Stimulated activated CD4-positive, alpha-beta T cell treated with anti-CD3 and anti-CD28 coated beads, Interleukin-2, amount 100 ng/mL, for 24 hours (primary cell): ENCODE measurements around the gene KBTBD8.
A peak's percentile ranks its signal among the peaks of the same experiment; 100 is the strongest.

Experiments used
- DNase-seq, 2 donors: peaks; one replicate each; pipeline ENCODE4 v3.0.0-alpha.2; 2020

Gene KBTBD8, protein sequence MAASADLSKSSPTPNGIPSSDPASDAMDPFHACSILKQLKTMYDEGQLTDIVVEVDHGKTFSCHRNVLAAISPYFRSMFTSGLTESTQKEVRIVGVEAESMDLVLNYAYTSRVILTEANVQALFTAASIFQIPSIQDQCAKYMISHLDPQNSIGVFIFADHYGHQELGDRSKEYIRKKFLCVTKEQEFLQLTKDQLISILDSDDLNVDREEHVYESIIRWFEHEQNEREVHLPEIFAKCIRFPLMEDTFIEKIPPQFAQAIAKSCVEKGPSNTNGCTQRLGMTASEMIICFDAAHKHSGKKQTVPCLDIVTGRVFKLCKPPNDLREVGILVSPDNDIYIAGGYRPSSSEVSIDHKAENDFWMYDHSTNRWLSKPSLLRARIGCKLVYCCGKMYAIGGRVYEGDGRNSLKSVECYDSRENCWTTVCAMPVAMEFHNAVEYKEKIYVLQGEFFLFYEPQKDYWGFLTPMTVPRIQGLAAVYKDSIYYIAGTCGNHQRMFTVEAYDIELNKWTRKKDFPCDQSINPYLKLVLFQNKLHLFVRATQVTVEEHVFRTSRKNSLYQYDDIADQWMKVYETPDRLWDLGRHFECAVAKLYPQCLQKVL

GRCh38 chr3:66998113-66998903 lies at the start of gene KBTBD8:
TSS of gene KBTBD8 (plus strand) at chr3:66998307. CDS start at chr3:66998356, 49 bp downstream.
- peak; percentile 93 to 96 for DNase-seq

GRCh38 chr3:66948838-66949237 lies 49.3 kb upstream of the KBTBD8 start:
- no peak for DNase-seq

DNA sequence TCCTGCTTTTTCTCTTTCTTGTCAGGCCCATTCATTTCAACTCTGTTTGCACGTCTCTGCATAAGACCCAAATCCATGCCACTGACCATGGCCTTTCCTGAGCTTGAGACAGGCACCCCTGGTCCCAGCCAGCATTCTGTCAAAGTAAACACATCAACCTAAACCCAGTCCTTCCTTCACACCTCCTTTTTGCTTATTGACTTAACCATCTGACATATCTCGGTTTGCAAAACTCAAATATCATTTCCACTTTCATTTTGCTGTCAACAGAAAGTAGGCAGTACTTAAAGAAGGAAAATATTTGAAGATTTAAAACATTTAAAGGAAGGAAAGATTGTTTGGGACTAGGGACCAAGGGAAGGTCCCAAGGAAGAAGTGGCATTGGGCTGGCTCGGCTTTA lies 48.2 kb upstream of the KBTBD8 start:
- DNase-seq: no peak

DNA sequence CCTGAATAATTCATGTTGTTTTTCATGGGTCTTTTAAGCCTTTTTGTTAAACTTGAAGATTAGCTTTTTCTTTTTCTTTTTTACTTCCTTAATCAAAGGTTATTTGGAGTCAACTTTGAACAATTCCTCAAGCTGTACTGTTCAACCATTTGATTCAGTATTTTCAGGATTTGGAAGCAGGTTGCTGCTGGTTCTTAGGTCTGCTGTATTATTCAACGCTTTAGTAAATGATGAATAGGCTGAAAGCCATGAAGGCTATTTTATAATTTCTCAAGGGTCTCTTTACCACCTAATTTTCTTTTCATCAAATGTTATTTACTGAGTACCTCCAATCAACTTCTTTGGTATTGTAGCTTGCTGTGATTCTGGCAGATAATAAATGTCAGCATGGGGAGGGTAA lies 45.8 kb upstream of the KBTBD8 start:
- DNase-seq: no peak

DNA sequence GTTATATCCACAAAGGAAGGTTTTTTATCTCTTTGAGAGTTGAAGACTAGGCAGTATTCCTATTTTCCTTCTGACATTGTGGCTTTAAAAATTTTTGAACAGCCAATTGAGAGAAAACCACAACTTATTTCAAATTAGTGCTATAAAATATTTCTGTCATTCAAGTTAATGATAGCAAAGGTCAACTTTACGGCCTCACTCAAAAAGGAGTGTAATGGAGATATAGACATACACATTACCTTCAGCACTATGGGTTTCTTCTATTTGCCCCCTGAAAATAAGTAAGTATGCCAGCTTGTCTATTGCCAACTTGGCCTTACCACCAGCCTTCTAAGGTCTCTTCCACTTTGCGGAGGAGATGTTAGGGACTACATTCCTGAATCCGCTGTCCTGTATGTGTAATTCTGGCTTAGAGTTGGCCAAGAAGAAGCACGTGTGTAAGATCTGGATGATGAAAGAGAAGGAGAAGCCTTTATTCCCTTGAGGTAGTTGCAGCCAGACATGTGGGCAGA lies 44.1 kb upstream of the KBTBD8 start:
- no peak for DNase-seq

GRCh38 chr3:66956742-66957141 lies 41.4 kb upstream of the KBTBD8 start:
- DNase-seq: no peak

GRCh38 chr3:66957367-66957766 lies 40.7 kb upstream of the KBTBD8 start:
- no peak for DNase-seq

- DNase-seq: no peak
Measured at GRCh38 chr3:66958067-66958466, 40.0 kb upstream of the KBTBD8 start.

- DNase-seq: no peak
Measured at GRCh38 chr3:66962664-66963063, 35.4 kb upstream of the KBTBD8 start.

GRCh38 chr3:66971245-66971644 lies 26.9 kb upstream of the KBTBD8 start:
- no peak for DNase-seq

- peak; percentile 65 to 70 for DNase-seq
Measured at GRCh38 chr3:66971891-66972551, 26.1 kb upstream of the KBTBD8 start.

- DNase-seq: no peak
Measured at GRCh38 chr3:66980791-66981190, 17.3 kb upstream of the KBTBD8 start.

- DNase-seq: no peak
Measured at GRCh38 chr3:66983101-66983500, 15.0 kb upstream of the KBTBD8 start.

DNA sequence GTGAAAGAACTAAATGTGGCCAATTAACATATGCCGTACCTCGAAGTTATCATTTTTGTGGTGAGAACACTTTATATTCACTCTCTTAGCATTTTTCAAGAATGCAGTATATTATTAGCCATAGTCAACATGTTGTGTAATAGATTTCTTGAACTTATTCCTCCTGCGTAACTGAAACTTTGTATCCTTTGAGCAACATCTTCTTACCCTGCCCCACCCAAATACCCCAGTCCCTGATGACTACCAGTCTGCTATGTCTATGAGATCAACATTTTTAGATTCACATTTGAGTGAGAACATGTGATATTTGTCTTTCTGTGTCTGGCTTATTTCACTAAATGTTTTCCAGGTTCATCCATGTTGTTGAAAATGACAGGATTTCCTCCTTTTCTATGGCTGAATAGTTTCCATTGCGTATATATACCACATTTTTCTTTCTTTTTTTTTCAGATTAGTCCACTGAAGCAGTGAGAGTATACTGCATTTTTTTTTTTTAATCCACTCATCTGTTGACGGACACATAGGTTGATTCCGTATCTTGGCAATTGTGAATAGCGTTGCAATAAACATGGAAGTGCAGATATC lies 12.7 kb upstream of the KBTBD8 start:
- no peak for DNase-seq

DNA sequence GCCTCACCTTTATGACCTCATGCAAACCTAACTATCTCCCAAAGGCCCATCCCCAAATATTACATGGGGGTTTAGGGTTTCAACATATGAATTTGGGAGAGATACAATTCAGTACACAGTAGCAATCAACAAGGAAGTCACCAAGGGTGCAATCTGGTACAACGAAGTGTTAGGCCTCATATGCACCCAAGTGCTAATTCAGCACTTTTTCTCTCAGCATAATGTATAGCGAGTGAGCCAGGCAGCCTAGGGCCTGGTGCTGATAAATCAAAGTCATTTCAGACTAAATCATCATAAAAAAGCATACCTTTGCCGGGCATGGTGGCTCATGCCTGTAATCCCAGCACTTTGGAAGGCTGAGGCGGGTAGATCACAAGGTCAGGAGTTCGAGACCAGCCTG lies 11.7 kb upstream of the KBTBD8 start:
- DNase-seq: no peak

DNA sequence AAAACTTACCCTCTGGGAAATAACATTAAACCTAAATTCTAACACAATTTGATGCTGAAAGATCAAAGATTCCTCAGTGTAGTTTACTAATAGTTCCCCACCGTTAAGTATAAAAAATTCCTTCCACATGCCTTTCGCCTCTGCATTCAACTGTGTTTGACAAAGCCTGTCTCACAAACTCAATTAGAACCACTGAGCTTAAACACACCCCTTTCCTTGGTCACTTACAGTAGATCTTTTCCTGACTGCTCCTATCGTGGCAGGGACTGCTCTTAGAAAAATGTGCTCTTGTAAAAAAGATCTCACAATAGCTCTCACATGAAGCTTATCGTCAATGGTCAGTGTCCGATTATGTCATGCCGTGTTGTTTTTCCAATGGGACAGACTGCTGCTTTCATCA lies 8.9 kb upstream of the KBTBD8 start:
- no peak for DNase-seq

- DNase-seq: no peak
Measured at GRCh38 chr3:66989860-66990696, 8.0 kb upstream of the KBTBD8 start.

DNA sequence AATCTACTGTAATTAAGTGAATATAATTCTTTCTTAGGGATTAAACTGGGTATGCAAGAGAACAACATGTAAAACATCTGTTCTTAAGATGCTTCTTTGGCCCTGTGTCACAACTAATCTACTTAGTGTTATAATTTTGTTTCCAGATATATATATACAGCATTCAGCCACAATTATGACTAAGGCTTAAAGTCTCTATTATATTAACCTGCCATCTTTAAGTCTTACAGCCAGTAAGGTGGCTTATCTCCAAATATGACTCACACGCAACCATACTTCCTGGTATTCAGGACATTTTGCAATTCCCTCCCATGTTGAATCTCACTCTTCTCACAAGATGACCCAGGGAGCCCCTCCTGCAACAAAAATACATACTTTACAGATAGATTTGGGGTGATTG lies 6.6 kb upstream of the KBTBD8 start:
- DNase-seq: no peak

- no peak for DNase-seq
Measured at GRCh38 chr3:66993082-66993481, 5.0 kb upstream of the KBTBD8 start.

DNA sequence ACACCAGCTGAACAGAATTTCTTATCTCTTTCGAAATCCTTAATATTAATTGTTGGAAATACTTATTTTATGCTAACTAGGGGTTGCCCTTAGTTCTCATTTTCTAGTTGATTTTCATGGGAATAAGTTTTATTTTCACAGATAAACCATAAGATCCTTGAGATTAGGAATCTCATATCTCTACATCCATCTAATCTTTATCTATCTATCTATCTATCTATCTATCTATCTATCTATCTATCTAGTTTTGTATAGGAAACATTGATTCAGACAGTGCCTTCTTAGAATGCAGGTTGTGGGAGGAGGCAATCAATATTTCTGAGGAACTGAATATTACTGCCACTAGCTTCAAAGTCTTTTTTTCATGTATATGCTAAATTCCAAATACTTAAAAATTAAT lies 3.5 kb upstream of the KBTBD8 start:
- DNase-seq: no peak

GRCh38 chr3:66996696-66997095 lies 1.4 kb upstream of the KBTBD8 start:
- DNase-seq: no peak
